Vagina (tissue), 2 donors: ENCODE results near the gene WNT7B.

Experiments
- CTCF ChIP-seq, 3 experiments: fragments of 450-650 bp in 2 of 3; fragments of 200-600 bp in 1 of 3; sonication (generic) in 1 of 3; IDR thresholded peaks; one replicate each; pipeline ENCODE4 v1.5.1; 2017 to 2019; ENCODE audit warnings: antibody characterized with exemption in 3 of 3, mild to moderate bottlenecking in 2 of 3, moderate library complexity in 2 of 3
- POLR2AphosphoS5 ChIP-seq, 2 donors: sonication (generic); formaldehyde crosslinking; IDR thresholded peaks; one replicate each; pipeline ENCODE4 v1.9.0; 2017; ENCODE audit warnings: antibody characterized with exemption in 2 of 2, mild to moderate bottlenecking in 2 of 2, low read depth in 1 of 2; ENCODE audit not compliant: insufficient read depth in 1 of 2

- TF ChIP-seq POLR2AphosphoS5 (IDR thresholded peaks at IDR 0.05; ENCODE audit: insufficient read depth in 1 of 2, low read depth in 1 of 2), result no peak
- TF ChIP-seq CTCF (IDR thresholded peaks at IDR 0.05), result no peak
These were observed 19.5 kb upstream of the WNT7B start for GRCh38 chr22:45996241-45997076.
